Sciatic nerve (tissue), 2 donors: Measurements from ENCODE around the gene ASMTL. TPM values are rescaled to one million over a fixed set of nuclear protein-coding genes. Genes with fewer than 3 reads are reported as not detected.
A peak's percentile ranks its signal among the peaks of the same experiment; 100 is the strongest.
"Not testable (repeated sequence)": the region's sequence is repeated elsewhere in the genome, so short reads cannot be mapped to it uniquely, and the experiment has no call there.

ENCODE experiments used
- ATAC-seq: fragments of 200-7000 bp; cut with Tn5 transposase; one replicate; pipeline ENCODE4 v1.9.1; 2020; ENCODE audit warnings: mild to moderate bottlenecking, moderate library complexity
- DNase-seq: peaks from one replicate; pipeline ENCODE4 v3.0.0-alpha.2; 2020; ENCODE audit warnings: low spot score
- intact Hi-C: fragments of 100-400 bp; cut with DNase I; formaldehyde crosslinking; loops from one replicate; pipeline ENCODE4 v1.14.2; 2022
- total RNA-seq: library from RNA; stranded (reverse); fragmentation: NEBNext Ultra II Directional; extraction: Animal tissue kit (Norgen Biotek cat#: 25700); gene quantifications from one replicate; pipeline ENCODE4 v1.2.1, GENCODE V29; 2021
- donor health status: DM: no; HTN: no; CAD: no.
- donor health status: DM: no; HTN: no; CAD: no.

The ASMTL gene
- total RNA-seq, 1 donor from 2014 or later, result 35.0 TPM

DNA sequence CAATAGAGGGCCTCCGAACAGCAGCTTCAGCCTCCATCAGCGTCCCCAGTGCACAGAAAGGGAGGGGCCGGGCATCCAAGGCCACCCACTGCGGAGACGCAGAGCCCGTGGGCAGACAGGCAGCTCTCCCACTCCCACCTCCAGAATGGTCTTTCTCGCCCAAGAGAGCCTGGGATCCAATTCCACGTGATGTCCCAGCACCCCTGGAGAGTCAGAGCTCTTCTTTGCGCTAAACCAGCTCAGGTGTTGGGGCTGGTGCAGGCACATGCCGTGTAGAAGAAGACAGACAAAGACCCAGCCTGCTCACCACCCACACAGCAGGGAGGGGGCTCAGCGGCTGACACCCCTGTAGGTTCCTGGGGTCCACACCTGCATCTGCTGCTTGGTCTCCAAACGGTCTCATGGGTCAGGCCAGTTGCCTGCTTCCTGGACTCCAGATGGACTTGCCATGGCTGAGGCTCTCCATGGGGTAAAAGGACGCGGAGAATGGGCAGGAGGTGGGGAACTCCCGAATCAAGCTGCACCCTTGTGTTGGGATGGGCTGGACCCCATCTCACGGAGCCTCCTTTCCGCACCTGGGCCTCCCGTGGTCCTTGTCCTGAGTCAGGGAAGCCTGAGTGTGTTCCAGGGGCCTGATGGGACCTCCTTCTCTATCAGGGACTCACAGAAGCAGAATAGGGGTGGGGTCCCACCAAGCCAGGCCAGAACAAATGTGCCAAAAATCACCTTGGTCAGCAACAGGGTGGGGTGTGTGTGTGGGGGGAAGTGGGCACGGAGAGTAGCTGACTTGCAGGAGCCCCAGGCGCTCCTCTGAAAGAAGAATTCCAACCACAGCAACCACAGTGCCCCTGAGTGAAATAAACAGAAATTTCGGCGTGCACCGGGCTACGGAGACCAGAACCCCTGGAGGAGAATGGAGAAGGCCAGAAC lies 11.6 kb upstream of the ASMTL start:
- intact Hi-C loops, result loop anchor here (10.0 kb wide), 1 partner anchor 1140 kb away; no protein-coding TSS in a partner anchor
- ATAC-seq (no peak), DNase-seq (no peak)

DNA sequence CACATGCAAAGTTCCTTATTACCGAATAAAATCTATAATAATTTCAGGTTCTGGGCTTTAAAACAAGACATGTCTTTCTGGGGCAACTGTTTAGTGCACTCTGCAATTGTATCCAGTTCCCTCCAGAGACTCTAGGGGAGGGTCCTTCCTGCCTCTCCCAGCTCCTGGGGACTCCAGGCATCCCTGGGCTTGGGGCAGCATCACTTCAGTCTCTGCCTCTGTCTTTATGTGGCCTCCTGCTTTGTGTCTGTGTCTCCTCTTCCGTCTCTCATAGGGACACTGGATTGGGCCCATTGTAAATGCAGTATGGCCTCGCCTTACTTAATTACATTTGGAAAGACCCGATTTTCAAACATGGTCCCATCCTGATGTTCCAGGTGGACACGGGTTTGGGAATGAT lies 10.9 kb upstream of the ASMTL start:
- DNase-seq (no peak), ATAC-seq (no peak)
- intact Hi-C loops, result loop anchor here (10.0 kb wide), 1 partner anchor 1141 kb away; no protein-coding TSS in a partner anchor

DNA sequence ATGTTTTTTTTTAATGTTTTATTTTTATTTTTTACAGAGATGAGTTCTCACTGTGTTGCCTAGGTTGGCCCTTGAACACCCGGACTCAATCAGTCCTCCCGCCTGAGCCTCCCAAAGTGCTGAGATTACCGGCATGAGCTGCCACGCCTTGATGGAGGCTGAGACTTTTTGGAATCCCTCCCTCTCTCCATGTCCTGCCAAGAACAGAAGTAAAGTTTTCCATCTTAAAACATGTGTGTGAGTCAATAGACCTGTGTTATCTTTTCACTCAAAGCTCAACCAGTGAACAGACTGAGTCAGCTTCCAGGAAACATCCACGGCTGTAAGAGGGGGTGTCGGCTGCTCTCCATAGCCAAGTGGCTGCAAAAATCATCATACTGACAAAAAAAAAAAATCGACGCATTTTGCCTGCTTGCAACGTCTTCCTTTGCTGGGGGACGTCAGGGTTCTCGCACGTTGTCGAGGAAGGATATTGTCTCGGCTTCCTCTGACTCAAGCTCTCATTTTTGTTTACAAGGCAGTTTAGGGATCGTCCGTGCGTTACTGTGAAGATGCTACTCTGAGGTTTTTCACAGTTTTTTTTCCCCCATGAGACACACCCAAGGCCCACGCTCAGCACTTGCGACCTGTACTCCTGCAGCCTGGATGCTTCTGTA lies 10.0 kb upstream of the ASMTL start:
- ATAC-seq (peak; percentile 32), DNase-seq (peak; percentile 30)
- intact Hi-C loops, result loop anchor here (10.0 kb wide), 1 partner anchor 1142 kb away; no protein-coding TSS in a partner anchor

DNA sequence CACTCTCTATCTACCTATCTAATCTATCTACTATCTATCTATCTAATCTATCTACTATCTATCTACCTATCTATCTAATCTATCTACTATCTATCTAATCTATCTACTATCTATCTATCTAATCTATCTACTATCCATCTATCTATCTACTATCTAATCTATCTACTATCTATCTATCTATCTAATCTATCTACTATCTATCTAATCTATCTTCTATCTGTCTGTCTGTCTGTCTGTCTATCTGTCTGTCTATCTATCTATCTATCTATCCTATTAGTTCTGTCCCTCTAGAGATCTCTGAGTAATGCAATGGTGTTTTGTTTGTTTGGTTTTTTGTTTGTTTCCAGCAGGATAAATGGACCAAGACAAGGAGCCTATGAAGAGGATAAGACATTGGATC lies 9.4 kb upstream of the ASMTL start:
- ATAC-seq, result no peak
- intact Hi-C loops, result loop anchor here (10.0 kb wide), 1 partner anchor 1143 kb away; no protein-coding TSS in a partner anchor

DNA sequence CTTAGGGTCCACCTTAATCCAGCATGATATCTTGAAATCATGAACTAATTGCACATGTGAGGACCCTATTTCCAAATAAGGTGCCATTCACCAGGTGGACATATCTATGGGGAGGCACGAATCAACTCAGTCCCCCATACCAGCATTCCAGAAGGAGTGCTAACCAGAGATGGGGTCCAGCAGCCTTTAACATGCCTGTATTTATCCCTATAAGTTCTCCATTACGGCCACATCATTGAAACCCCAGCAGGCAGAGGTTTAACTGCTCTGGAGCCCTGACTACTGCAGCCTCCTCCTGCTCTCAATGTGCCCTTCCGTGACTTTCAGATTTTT lies 3.2 kb upstream of the ASMTL start:
- intact Hi-C loops, result no loop called here
- ATAC-seq (no peak), DNase-seq (no peak)

More for the DNA sequence above, 9.4 kb upstream of the ASMTL start:
- DNase-seq, result no peak

DNA sequence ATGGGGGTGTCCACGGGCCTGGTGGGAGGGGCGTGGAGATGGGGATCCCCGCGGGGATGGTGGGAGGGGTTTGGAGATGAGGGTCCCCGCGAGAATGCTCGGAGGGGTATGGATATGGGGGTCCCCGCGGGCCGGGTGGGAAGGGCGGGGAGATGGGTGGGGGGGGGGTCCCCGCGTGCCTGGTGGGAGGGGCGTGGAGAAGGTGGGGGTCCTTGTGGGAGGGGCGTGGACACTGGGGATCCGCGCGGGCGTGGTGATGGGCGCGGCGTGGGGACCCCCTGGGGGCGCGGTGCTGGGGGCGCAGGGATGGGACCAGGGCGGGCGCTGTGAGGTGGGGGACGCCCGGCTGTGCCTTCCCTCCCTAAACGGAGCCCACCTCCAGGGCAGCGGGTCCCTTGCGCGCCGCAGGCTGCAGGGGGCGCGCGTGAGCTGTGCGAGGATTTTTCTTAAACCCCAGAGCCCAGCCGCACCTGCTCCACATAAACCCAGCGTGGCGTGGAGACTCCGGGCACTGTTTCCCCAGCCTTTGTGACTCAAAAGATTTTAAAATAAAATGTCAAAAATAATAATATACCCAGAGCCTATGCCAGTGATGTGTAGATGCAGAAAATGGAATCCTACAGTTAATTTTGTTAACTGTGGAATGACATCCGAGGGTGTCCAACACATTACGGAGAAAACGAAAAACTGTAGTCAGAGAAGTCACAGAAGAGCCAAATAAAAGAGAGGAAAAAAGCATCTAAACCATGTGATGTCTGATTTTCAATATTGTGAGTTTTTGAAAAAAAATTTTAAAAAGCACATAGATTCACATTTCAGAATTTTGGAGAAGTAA lies 1.5 kb upstream of the ASMTL start:
- peak; percentile 96 for DNase-seq
- intact Hi-C loops, result no loop called here
- ATAC-seq, result peak; percentile 37

DNA sequence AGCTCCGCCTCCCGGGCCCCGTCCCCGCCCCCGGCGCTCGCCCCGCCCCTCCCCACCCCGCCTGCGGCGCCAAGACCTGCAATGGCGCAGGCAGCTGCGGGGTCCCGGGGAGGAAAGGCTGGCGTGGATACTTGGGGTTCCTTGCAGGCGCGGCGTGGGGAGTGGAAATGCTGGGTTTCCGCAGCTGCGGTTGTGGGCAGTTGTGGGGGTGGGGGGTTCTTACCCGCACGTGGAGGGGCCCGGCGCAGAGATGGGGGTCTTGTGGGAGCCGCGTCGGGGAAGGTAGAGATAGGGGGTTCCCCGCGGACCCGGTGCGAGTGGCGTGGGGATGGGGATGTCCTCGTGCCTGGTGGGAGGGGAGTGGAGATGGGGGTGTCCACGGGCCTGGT lies 680 bp upstream of the ASMTL start:
- peak; percentile 92 for DNase-seq

DNA sequence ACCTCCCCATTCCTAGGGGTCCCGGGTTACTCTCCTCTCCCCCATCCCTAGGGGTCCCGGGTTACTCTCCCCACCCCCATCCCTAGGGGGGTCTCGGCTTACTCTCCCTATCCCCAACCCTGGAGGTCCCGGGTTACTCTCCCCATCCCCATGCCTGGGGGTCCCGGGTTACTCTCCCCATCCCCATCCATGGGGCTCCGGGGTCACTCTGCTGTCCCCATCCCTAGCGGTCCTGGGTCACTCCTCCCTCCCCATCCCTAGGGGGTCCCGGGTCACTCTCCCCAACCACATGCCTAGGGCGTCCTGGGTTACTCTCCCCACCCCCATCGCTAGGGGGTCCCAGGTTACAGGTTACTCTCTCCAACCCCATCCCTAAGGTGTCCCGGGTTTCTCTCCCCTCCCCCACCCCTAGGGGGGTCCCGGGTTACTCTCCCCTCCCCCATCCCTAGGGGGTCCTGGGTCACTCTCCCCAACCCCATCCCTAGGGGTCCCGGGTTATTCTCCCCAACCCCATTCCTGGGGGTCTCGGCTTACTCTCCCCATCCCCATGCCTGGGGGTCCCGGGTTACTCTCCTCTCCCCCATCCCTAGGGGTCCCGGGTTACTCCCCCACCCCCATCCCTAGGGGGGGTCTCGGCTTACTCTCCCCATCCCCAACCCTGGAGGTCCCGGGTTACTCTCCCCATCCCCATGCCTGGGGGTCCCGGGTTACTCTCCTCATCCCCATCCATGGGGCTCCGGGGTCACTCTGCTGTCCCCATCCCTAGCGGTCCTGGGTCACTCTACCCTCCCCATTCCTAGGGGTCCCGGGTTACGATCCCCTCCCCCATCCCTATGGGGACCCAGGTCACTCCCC lies 821 bp downstream of the ASMTL start:
- DNase-seq, result no peak
- intact Hi-C loops, result loop anchor here (1.0 kb wide), 1 partner anchor 58 kb away; no protein-coding TSS in a partner anchor
- no peak for ATAC-seq

More for the DNA sequence above, 680 bp upstream of the ASMTL start:
- ATAC-seq, result peak; percentile 34
- intact Hi-C loops, result no loop called here

DNA sequence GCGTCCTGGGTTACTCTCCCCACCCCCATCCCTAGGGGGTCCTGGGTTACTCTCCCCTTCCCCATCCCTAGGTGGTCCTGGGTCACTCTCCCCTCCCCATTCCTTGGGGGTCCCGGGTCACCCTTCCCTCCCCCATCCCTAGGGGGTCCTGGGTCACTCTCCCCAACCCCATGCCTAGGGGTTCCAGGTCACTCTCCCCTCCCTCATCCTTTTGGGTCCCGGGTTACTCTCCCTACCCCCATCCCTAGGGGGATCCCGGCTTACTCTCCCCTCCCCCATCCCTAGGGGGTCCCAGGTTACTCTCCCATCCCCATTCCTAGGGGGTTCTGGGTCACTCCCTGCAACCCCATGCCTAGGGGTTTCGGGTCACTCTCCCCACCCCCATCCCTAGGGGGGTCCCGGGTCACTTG lies 1.5 kb downstream of the ASMTL start:
- peak; percentile 68 for DNase-seq
- intact Hi-C loops, result no loop called here
- no peak for ATAC-seq

DNA sequence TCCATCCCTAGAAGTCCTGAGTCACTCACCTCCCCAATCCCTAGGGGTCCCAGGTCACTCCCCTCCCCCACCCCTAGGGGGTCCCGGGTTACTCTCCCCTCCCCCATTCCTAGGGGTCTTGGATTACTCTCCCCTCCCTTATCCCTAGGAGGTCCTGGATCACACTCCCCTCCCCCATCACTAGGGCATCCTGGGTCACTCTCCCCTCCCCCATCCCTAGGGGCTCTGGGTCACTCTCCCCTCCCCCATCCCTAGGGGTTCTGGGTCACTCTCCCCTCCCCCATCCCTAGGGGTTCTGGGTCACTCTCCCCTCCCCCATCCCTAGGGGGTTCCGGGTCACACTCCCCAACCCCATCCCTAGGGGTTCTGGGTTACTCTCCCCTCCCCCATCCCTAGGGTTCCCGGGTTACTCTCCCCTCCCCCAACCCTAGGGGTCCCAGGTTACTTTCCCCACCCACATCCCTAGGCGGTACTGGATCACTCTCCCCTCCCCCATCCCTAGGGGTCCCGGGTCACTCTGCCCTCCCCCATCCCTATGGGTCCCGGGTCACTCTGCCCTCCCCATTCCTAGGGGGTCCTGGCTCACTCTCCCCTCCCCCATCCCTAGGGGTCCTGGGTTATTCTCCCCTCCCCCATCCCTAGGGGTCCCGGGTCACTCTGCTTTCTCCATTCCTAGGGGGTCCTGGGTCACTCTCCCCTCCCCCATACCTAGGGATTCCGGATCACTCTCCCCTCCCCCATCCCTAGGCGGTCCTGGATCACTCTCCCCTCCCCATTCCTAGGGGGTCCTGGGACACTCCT lies 2.1 kb downstream of the ASMTL start:
- ATAC-seq (no peak), DNase-seq (peak; percentile 61)
- intact Hi-C loops, result no loop called here

DNA sequence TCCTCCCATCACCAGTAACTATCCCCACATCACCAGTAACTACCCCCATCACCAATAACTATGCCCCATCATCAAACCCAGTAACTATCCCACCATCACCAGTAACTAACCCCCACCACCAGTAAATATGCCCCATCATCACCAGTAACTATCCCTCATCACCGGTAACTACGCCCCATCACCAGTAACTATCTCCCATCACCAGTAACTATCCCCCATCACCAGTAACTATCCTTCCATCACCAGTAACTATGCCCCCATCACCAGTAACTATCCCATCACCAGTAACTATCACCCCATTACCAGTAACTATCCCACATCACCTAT lies 2.9 kb downstream of the ASMTL start:
- no peak for DNase-seq
- ATAC-seq, result no peak
- intact Hi-C loops, result no loop called here

DNA sequence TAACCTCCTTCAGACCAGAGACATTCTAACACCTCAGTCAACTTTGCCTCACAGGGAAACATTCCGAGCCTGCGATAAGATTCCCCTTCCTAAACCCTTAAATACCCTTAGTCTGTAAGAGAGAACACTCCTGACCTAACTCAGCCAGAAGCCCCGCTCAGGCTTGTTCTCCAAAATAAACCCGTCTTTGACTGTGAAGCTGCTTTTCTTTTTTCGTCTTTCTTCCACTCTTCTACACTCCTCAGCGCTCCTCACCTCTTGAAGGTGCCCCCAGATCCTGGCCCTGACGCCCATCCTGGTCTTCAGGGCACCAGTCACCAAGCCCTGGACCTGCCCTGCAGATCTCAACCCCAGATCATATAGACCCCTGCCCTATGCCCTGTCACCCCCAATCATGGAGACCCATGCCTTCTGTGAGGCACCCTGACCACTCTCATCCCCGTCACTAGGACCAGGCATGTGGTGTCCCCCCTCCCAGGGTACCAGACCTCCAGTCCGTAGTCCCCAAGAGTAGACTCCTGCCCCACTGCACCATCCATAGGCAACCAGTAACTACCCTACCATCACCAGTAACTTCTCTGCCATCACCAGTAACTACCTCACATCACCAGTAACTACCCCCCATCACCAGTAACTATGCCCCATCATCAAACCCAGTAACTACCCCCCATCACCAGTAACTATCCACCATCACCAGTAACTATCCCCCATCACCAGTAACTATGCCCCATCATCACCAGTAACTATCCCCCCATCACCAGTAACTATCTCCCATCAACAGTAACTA lies 3.5 kb downstream of the ASMTL start:
- ATAC-seq, result no peak
- intact Hi-C loops, result no loop called here

DNA sequence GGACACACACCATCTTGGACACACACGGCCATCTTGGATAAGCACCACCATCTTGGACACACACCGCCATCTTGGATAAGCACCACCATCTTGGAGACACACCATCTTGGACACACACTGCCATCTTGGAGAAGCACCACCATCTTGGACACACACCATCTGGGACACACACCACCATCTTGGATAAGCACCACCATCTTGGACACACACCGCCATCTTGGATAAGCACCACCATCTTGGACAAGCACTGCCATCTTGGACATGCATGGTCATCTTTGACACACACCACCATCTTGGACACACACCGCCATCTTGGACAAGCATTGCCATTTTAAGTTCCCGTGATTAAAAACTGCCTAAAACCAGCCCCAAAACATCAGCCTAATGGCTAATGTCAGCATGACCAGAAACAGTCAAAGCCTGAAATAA lies 4.1 kb downstream of the ASMTL start:
- peak; percentile 10 for DNase-seq
- intact Hi-C loops, ATAC-seq: not testable (repeated sequence)

More for the DNA sequence above, 3.5 kb downstream of the ASMTL start:
- peak; percentile 41 for DNase-seq

DNA sequence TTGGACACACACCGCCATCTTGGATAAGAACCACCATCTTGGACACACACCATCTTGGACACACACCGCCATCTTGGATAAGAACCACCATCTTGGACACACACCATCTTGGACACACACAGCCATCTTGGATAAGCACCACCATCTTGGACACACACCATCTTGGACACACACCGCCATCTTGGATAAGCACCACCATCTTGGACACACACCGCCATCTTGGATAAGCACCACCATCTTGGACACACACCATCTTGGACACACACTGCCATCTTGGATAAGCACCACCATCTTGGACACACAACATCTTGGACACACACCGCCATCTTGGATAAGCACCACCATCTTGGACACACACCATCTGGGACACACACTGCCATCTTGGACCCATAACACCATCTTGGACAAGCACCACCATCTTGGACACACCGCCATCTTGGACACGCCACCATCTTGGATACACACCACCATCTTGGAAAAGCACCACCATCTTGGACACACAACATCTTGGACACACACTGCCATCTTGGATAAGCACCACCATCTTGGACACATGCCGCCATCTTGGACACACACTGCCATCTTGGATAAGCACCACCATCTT lies 4.6 kb downstream of the ASMTL start:
- intact Hi-C loops, ATAC-seq, DNase-seq: not testable (repeated sequence)

DNA sequence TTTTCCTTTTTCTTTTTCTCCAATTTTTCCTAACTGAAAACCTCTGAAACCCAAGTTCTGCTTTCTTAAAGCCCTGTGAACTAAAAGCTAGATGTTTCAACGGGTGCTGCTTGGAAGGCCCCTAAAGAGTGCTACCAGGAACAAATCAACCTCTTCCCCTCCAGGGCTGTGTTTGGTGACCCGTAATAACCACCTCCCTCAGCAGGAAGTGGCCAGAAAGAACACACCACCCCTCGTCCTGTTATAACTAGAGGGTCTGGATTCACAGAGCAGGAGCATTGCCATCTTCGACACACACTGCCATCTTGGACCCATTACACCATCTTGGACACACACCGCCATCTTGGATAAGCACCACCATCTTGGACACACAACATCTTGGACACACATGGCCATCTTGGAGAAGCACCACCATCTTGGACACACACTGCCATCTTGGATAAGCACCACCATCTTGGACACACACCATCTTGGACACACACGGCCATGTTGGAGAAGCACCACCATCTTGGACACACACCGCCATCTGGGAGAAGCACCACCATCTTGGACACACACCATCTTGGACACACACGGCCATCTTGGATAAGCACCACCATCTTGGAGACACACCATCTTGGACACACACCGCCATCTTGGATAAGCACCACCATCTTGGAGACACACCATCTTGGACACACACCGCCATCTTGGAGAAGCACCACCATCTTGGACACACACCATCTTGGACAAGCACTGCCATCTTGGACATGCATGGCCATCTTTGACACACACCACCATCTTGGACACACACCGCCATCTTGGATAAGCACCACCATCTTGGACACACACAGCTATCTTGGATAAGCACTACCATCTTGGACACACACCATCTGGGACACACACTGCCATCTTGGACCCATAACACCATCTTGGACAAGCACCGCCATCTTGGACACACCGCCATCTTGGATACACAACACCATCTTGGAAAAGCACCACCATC lies 5.4 kb downstream of the ASMTL start:
- ATAC-seq, intact Hi-C loops: not testable (repeated sequence)
- DNase-seq, result peak; percentile 33
